Measurements from ENCODE around the gene ST8SIA1. TPM values are rescaled to one million over a fixed set of nuclear protein-coding genes. Genes with fewer than 3 reads are reported as not detected.

The ST8SIA1 gene
- total and polyA plus RNA-seq, 10 donors = 1.7 to 12.2 (median 5.0) TPM

- no peak overlapping the region for H3K27ac ChIP-seq
- no peaks in the 10 kb centered on the region for H3K36me3 ChIP-seq
- TF ChIP-seq, protein P1, sequence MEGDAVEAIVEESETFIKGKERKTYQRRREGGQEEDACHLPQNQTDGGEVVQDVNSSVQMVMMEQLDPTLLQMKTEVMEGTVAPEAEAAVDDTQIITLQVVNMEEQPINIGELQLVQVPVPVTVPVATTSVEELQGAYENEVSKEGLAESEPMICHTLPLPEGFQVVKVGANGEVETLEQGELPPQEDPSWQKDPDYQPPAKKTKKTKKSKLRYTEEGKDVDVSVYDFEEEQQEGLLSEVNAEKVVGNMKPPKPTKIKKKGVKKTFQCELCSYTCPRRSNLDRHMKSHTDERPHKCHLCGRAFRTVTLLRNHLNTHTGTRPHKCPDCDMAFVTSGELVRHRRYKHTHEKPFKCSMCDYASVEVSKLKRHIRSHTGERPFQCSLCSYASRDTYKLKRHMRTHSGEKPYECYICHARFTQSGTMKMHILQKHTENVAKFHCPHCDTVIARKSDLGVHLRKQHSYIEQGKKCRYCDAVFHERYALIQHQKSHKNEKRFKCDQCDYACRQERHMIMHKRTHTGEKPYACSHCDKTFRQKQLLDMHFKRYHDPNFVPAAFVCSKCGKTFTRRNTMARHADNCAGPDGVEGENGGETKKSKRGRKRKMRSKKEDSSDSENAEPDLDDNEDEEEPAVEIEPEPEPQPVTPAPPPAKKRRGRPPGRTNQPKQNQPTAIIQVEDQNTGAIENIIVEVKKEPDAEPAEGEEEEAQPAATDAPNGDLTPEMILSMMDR (IDR thresholded peaks at IDR 0.05 in 8 of 11, conservative IDR thresholded peaks at IDR 0.05 in 3 of 11) = no peak
- no peaks in the 10 kb centered on the region for H3K9me3 ChIP-seq
- intact Hi-C loops (cut with DNase I; ENCODE audit: low total_unique reads) = no loop called here
- no peaks in the 10 kb centered on the region for H3K27me3 ChIP-seq (replicated peaks in 1 of 7)
- WGBS, 5 donors = 58 to 87% (median 78%) methylated on average over 1 of the region's 1 CpG
- H3K4me3 ChIP-seq = no peak overlapping the region
- no peaks in the 10 kb centered on the region for H3K4me1 ChIP-seq
- no peak for DNase-seq
Observed at GRCh38 chr12:22256605-22257004, 77.9 kb downstream of the ST8SIA1 start.

DNA sequence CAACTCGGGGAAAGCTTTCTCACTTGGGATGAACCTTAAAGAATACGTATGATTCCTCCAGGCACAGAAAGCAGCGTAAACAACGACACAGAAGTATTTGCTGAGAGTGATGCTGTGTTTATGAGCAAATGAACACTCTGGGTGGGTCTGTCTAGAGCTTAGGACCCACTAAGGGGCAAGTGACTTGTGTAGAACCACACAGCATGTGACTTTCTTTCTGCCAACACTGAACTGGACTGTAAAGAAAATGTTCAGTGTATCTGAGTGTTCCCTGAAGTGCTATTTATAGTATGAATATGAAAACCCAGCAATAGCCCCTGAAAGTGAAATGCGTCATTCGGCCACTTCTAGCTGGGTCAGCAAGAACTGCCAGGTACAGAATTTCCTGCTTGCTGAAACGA is 78.5 kb downstream of the ST8SIA1 start:
- Histone ChIP-seq H3K27me3 (replicated peaks in 1 of 7) (no peaks in the 10 kb centered on the region), H3K9me3 (no peaks in the 10 kb centered on the region), H3K36me3 (no peaks in the 10 kb centered on the region), H3K27ac (no peak overlapping the region), H3K4me1 (no peaks in the 10 kb centered on the region), H3K4me3 (no peak overlapping the region)
- no peak for DNase-seq
- TF ChIP-seq, protein P1 (IDR thresholded peaks at IDR 0.05 in 8 of 11, conservative IDR thresholded peaks at IDR 0.05 in 3 of 11) = no peak
- no peak for TF ChIP-seq POLR2A (IDR thresholded peaks at IDR 0.05)
- intact Hi-C loops (cut with DNase I; ENCODE audit: low total_unique reads) = no loop called here
- WGBS, 5 donors = 70 to 81% (median 73%) methylated on average over 7 of the region's 7 CpGs

DNA sequence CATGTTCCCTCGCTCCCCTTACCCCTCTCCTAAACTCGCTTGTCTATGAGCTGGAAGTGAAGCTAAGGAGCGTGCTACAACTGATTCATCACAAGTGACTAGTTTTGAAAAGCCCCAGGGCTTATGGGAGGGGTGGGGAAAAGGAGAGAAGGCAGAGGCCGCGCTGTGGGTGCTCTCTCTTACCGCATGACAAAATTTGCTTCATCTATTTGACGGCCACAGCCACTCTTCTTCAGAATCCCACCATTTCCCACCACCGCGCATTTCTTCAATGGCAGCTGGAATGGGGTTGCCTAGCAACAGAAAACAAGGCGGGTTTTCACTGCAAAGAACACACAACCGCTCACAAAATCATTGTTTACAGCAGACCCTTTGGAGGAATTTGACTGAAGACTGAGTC is 79.4 kb downstream of the ST8SIA1 start:
- TF ChIP-seq POLR2AphosphoS5 (IDR thresholded peaks at IDR 0.05) = no peak
- TF ChIP-seq, protein P1 (IDR thresholded peaks at IDR 0.05 in 8 of 11, conservative IDR thresholded peaks at IDR 0.05 in 3 of 11) = no peak
- TF ChIP-seq POLR2A (IDR thresholded peaks at IDR 0.05) = no peak
- intact Hi-C loops (cut with DNase I; ENCODE audit: low total_unique reads) = no loop called here
- 78 to 91% (median 80%) methylated on average over 11 of the region's 11 CpGs for WGBS, 5 donors
- Histone ChIP-seq H3K4me3 (no peak overlapping the region), H3K27me3 (replicated peaks in 1 of 7) (no peaks in the 10 kb centered on the region), H3K4me1 (no peaks in the 10 kb centered on the region), H3K27ac (no peak overlapping the region), H3K36me3 (no peaks in the 10 kb centered on the region), H3K9me3 (no peaks in the 10 kb centered on the region)
- DNase-seq = no peak

DNA sequence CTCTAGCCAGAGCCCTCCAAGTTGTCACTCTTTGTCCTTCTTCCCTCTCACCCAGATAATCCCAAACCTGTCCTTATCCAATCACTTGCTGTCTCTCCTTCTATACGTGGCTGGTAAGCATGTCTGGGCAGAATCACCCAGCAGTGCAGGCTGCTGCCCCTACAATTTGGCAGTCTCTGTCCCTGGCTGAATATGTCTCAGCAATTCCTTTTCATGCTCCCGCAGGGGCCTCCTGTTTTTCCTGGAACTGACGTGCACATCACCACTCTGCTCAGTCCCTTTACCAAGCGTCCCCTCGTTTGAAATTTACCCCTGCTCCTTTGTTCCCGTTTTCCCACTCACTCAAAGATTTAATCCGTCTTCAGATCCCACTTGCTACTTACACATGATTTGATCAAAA is 80.0 kb downstream of the ST8SIA1 start:
- TF ChIP-seq, protein P1 (IDR thresholded peaks at IDR 0.05 in 8 of 11, conservative IDR thresholded peaks at IDR 0.05 in 3 of 11) = no peak
- TF ChIP-seq POLR2AphosphoS5 (IDR thresholded peaks at IDR 0.05) (no peak), POLR2A (IDR thresholded peaks at IDR 0.05) (no peak)
- no peaks in the 10 kb centered on the region for H3K36me3 ChIP-seq
- no peaks in the 10 kb centered on the region for H3K9me3 ChIP-seq
- H3K27ac ChIP-seq = no peak overlapping the region
- no peaks in the 10 kb centered on the region for H3K4me1 ChIP-seq
- intact Hi-C loops (cut with DNase I; ENCODE audit: low total_unique reads) = no loop called here
- H3K4me3 ChIP-seq = no peak overlapping the region
- 76 to 90% (median 84%) methylated on average over 7 of the region's 7 CpGs for WGBS, 5 donors
- H3K27me3 ChIP-seq (replicated peaks in 1 of 7) = no peaks in the 10 kb centered on the region
- DNase-seq = no peak
